CD4-positive, alpha-beta T cell (primary cell): ENCODE results near the gene GNAQ. TPM values are rescaled to one million over a fixed set of nuclear protein-coding genes. Genes with fewer than 3 reads are reported as not detected.
A peak's percentile ranks its signal among the peaks of the same experiment; 100 is the strongest.

ENCODE experiments used
- ATAC-seq: fragments of 200-7000 bp; cut with Tn5 transposase; one replicate; pipeline ENCODE4 v1.10.0; 2022; ENCODE audit warnings: mild to moderate bottlenecking; ENCODE audit not compliant: poor library complexity
- CTCF ChIA-PET: fragments of 350-600 bp; sonication (Branson Sonifier 250); formaldehyde crosslinking; loops from one replicate; lab custom pipeline; 2021; ENCODE audit warnings: antibody characterized with exemption, inconsistent platforms; lab: Charles Lee
- POLR2A ChIA-PET: fragments of 350-600 bp; sonication (Branson Sonifier 250); formaldehyde crosslinking; loops from one replicate; lab custom pipeline; 2021; ENCODE audit warnings: antibody characterized with exemption, inconsistent platforms; lab: Charles Lee
- DNase-seq, 14 experiments: peaks; one replicate each; pipeline ENCODE4 v3.0.0-alpha.2; 2013 to 2020; ENCODE audit warnings: mixed read lengths in 2 of 14
- H3K27ac ChIP-seq, 2 donors: one replicate each; pipeline versions ENCODE4 v1.5.1 to v1.7.0; 2013; ENCODE audit warnings: low read length in 2 of 2, low read depth in 1 of 2, mild to moderate bottlenecking in 1 of 2
- H3K27me3 ChIP-seq, 2 experiments: 1 replicate in 1 of 2; 2 replicates in 1 of 2; pipeline versions ENCODE4 v1.6.1 to v1.7.0; 2013; ENCODE audit warnings: low read length in 2 of 2, control low read depth in 1 of 2, mild to moderate bottlenecking in 1 of 2, moderate library complexity in 1 of 2; ENCODE audit not compliant: insufficient read depth in 2 of 2, control insufficient read depth in 1 of 2
- H3K36me3 ChIP-seq: one replicate; pipeline ENCODE4 v1.6.1; 2013; ENCODE audit warnings: low read length, control low read depth; ENCODE audit not compliant: insufficient read depth
- H3K4me1 ChIP-seq: one replicate; pipeline ENCODE4 v1.6.1; 2013; ENCODE audit warnings: low read length, control low read depth; ENCODE audit not compliant: insufficient read depth
- H3K4me3 ChIP-seq: one replicate; pipeline ENCODE4 v1.5.1; 2013; ENCODE audit warnings: mild to moderate bottlenecking, low read length, moderate library complexity
- H3K9me3 ChIP-seq, 2 experiments: 1 replicate in 1 of 2; 2 replicates in 1 of 2; pipeline versions ENCODE4 v1.6.1 to v1.7.0; 2013; ENCODE audit warnings: low read length in 2 of 2, mild to moderate bottlenecking in 2 of 2, control low read depth in 1 of 2, moderate library complexity in 1 of 2; ENCODE audit not compliant: control insufficient read depth in 1 of 2, insufficient read depth in 1 of 2
- H3K27ac Mint-ChIP-seq: one replicate; pipeline ENCODE4 v1.8.0; 2020; ENCODE audit warnings: mixed read lengths
- H3K27me3 Mint-ChIP-seq: one replicate; pipeline ENCODE4 v1.8.0; 2021; ENCODE audit warnings: mixed read lengths
- H3K36me3 Mint-ChIP-seq: one replicate; pipeline ENCODE4 v1.8.0; 2021; ENCODE audit warnings: low read depth, mixed read lengths
- H3K4me1 Mint-ChIP-seq: one replicate; pipeline ENCODE4 v1.8.0; 2021; ENCODE audit warnings: low read depth, mixed read lengths
- H3K4me3 Mint-ChIP-seq: one replicate; pipeline ENCODE4 v1.8.0; 2020; ENCODE audit warnings: mild to moderate bottlenecking, mixed read lengths
- H3K9me3 Mint-ChIP-seq: one replicate; pipeline ENCODE4 v1.8.0; 2020; ENCODE audit warnings: mixed read lengths
- CTCF ChIP-seq: fragments of 200-600 bp; IDR thresholded peaks from one replicate; pipeline ENCODE4 v1.8.0; 2022; ENCODE audit warnings: antibody characterized with exemption, mild to moderate bottlenecking
- intact Hi-C, 2 experiments: fragments of 100-400 bp; cut with DNase I in 1 of 2; cut with micrococcal nuclease in 1 of 2; formaldehyde crosslinking; loops; one replicate each; pipeline versions ENCODE4 v1.15.1 to v1.9.0; 2023 to 2025; cut with DNase I, micrococcal nuclease
- total RNA-seq, 174 experiments: library from RNA in 2 of 174; stranded (reverse) in 2 of 174; gene quantifications; one replicate each; pipeline ENCODE4 v1.2.3 and lab custom pipeline; 2021 to 2026

GNAQ gene
- total RNA-seq, 2 experiments from 2014 or later, result 55.5 to 55.9 TPM

DNA sequence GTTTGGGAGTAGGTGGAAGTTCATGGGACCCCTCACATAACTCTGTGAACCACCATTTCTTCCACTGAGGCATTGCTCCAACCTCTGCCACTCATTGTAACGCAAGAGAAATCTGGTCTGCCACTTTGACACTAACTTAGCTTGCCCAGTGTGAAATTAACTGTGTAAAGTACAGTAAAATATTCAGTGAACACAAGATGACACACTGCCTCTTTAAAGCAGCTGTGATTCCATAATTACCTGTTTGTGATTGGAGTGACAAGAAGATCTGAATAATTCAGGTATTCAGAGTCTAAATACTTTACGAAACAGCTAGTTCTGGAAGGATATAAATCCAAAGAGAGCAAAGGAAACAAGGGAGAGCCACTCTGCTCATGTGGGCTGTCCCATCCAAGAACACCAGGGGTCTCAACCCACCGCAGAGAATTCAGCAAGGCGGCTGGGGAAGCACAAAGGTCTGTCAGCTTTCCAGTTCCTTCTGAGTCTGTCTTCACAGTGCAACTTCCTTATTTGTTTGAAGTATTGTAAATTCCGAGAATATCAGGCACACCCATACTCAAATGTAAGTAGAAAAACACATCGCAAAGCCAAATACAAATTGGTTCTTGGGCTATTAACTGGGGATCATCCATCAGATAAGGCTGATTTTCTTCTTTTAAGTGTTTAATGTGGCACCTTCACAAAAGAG is 86.9 kb downstream of the GNAQ start:
- Histone ChIP-seq H3K4me3 (peak overlapping the region; percentile 9), H3K36me3 (no peaks in the 10 kb centered on the region), H3K9me3 (no peaks in the 10 kb centered on the region), H3K27ac (peak overlapping the region in 1 of 2 donors; percentile 57), H3K27me3 (no peaks in the 10 kb centered on the region), H3K4me1 (peaks cover 20% of the 10 kb centered on the region)
- peak overlapping the region; percentile 52 for H3K4me3 Mint-ChIP-seq
- H3K27ac Mint-ChIP-seq, result peak overlapping the region; percentile 77
- H3K9me3 Mint-ChIP-seq, result no peaks in the 10 kb centered on the region
- POLR2A ChIA-PET, result no interaction called here
- H3K27me3 Mint-ChIP-seq, result no peaks in the 10 kb centered on the region
- H3K36me3 Mint-ChIP-seq, result no peaks in the 10 kb centered on the region
- CTCF ChIA-PET, result interaction anchor here (0.9 kb wide), 2 partner anchors 32 to 91 kb away, joined by 3 to 4 read pairs; no protein-coding TSS in a partner anchor
- H3K4me1 Mint-ChIP-seq, result peaks cover 75% of the 10 kb centered on the region
- intact Hi-C loops, result no loop called here
- no peak for TF ChIP-seq CTCF
- peak; percentile 66 for ATAC-seq
- DNase-seq, result peak in 8 of 14 experiments; percentile 1 to 61 (median 16)

- CTCF ChIA-PET, result no interaction called here
- ATAC-seq (no peak), DNase-seq (no peak)
- POLR2A ChIA-PET, result no interaction called here
- Histone ChIP-seq H3K27ac (no peak overlapping the region), H3K4me3 (no peak overlapping the region), H3K4me1 (peaks cover 20% of the 10 kb centered on the region), H3K27me3 (no peaks in the 10 kb centered on the region), H3K36me3 (no peaks in the 10 kb centered on the region), H3K9me3 (no peaks in the 10 kb centered on the region)
- Mint-ChIP-seq H3K36me3 (no peaks in the 10 kb centered on the region), H3K4me3 (no peak overlapping the region), H3K27me3 (no peaks in the 10 kb centered on the region), H3K27ac (peak overlapping the region; percentile 35), H3K4me1 (peaks cover 74% of the 10 kb centered on the region), H3K9me3 (no peaks in the 10 kb centered on the region)
- intact Hi-C loops, result no loop called here
- TF ChIP-seq CTCF, result no peak
Observed at GRCh38 chr9:77943057-77943456, 88.6 kb downstream of the GNAQ start.

DNA sequence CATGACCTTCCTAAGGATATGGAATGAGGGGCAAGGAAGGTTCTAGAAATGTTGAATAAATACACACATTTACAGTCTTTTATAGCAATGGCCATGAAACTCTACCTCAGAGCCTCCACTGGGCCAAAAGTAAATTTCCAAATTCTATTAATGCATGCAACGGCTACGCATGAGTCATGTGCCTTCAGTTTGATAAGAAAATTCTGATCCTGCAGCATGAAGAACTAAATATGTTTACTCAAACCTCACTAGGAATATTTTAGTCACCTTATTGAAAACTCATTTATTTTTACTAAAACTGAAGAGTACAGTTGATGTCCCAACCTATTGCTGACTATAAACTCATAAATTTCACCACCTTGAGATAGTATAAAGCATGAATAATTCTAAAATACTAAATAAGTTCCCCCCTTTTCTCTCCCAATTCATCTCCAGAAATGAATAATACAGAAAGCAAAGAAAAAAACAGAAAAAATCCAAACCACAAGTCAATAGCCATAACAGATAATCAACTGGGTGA is 92.4 kb downstream of the GNAQ start:
- Histone ChIP-seq H3K36me3 (no peaks in the 10 kb centered on the region), H3K4me3 (no peak overlapping the region), H3K27me3 (no peaks in the 10 kb centered on the region), H3K27ac (no peak overlapping the region), H3K9me3 (no peaks in the 10 kb centered on the region), H3K4me1 (peaks cover under 1% of the 10 kb centered on the region)
- ChIA-PET CTCF (no interaction called here), POLR2A (no interaction called here)
- peaks cover 47% of the 10 kb centered on the region for H3K4me1 Mint-ChIP-seq
- no peaks in the 10 kb centered on the region for H3K27me3 Mint-ChIP-seq
- no peak overlapping the region for H3K4me3 Mint-ChIP-seq
- ATAC-seq (no peak), DNase-seq (no peak)
- TF ChIP-seq CTCF, result no peak
- intact Hi-C loops, result no loop called here
- no peaks in the 10 kb centered on the region for H3K9me3 Mint-ChIP-seq
- no peak overlapping the region for H3K27ac Mint-ChIP-seq
- H3K36me3 Mint-ChIP-seq, result peaks cover 7% of the 10 kb centered on the region
